Stimulated activated CD8-positive, alpha-beta memory T cell treated with anti-CD3 and anti-CD28 coated beads, Interleukin-12 subunit alpha, Interleukin-12 subunit beta, amount 100 ng/mL, for 24 hours (primary cell): ENCODE data around the gene NRTN.
"Not testable (repeated sequence)": the region's sequence is repeated elsewhere in the genome, so short reads cannot be mapped to it uniquely, and the experiment has no call there.

Experiments
- DNase-seq: peaks from one replicate; pipeline ENCODE4 v3.0.0-alpha.2; 2020; ENCODE audit errors: extremely low read depth

NRTN gene

GRCh38 chr19:5867201-5868136, 62.6 kb downstream of the NRTN start:
- DNase-seq = no peak

- no peak for DNase-seq
Observed at GRCh38 chr19:5870986-5871394, 66.1 kb downstream of the NRTN start.

GRCh38 chr19:5873617-5874199, 68.8 kb downstream of the NRTN start:
- no peak for DNase-seq

DNA sequence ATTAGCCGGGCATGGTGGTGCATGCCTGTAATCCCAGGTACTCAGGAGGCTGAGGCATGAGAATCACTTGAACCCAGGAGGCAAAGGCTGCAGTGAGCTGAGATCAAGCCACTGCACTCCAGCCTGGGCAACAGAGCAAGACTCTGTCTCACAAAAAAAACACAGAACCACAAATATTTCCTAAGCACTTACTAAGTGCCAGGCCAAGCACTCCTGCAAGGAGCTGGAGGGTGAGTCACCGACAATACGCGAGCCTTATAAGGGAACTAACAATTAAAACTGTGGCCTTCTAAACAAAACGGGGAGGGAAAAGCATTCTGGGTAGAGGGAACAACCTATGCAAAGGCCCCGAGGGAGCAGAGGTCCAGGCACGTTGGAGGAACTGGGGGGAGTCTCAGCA, 69.6 kb downstream of the NRTN start:
- DNase-seq = not testable (repeated sequence)

GRCh38 chr19:5877427-5877826, 72.6 kb downstream of the NRTN start:
- no peak for DNase-seq

GRCh38 chr19:5877882-5878281, 73.0 kb downstream of the NRTN start:
- DNase-seq = no peak
